NCI-H187 (cell line): ENCODE data around the gene TRIM59.
A peak's percentile ranks its signal among the peaks of the same experiment; 100 is the strongest.

ENCODE experiments used
- DNase-seq, 2 experiments: peaks; one replicate each; lab custom pipeline; 2025; lab: John Stamatoyannopoulos, UW

The TRIM59 gene

DNA sequence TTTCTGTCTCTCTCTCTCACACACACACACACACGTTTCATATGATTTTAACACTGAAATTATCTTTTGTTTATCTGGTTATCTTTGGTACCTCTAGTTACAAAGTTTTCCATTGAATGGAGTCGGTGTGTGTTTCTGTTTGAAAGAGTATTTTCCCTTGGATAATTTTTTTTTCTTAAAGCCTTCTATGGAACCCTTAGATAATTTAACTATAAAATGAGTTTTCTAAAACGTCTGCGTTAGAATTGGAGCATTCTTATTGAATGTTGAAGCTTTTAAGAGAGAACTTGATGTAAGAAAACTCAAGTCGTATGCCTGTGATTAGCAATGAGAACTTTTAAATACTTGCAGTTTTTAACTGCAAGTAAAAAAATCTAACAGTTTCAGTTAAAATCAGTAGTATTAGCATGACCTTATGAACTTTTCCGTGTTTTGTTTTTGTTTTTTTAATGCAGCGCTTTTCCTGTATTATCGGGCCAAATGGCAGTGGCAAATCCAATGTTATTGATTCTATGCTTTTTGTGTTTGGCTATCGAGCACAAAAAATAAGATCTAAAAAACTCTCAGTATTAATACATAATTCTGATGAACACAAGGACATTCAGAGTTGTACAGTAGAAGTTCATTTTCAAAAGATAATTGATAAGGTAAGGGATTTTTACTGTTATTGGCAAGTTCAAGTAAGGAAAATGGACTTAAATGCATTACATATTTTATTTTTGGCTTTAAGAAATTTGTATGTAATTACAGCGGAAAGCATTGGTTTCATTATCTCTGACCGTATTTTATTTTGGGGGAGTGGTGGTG, 47.2 kb downstream of the TRIM59 start:
- no peak for DNase-seq

DNA sequence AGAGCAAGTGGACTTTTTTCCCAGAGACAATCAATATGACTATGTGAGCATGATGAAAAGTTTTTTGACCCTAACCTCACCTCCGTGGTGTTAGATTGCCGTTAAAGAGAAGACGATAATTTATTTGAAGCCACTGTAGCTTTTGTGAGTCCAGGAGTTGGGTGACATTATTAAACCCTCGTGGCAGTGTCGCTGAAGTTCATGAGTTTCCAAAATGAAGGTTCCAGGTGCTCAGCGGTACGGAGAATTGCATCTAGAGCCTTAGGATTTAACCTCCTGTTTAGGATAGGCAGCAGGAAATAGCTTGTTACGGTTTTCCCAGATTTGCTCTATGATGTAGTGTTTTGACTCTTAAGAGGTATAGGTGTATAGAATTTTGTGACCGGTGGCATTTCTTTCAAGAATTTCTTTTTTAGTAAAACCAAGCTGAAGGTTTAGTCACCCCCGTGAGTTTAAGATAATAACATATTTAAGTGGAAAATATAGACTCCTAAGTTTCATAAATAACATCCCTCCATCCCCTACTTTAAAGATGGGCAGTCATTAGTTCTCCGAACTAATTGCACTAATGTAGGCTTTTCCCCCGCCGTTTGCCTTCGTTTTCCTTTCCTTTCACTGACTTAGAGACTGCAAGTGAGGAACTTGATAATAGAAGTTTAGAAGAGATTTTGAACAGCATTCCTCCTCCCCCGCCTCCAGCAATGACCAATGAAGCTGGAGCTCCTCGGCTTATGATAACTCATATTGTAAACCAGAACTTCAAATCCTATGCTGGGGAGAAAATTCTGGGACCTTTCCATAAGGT, 48.1 kb downstream of the TRIM59 start:
- no peak for DNase-seq

DNA sequence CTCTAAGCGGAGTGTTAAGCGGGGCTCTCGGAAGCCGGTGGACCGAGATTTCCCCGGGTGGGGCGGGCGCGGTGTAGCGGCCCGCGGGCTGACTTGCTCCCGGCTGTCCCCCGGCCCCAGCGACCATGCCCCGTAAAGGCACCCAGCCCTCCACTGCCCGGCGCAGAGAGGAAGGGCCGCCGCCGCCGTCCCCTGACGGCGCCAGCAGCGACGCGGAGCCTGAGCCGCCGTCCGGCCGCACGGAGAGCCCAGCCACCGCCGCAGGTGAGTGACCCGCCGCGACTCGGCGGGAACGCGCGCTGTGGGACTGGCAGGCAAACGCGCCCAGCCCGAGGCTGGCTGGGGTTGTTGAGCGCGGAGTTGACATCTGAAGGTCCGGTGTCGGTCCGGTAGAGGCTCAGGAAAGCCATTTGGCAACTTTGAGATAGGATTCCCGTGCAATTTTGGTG, 48.9 kb downstream of the TRIM59 start:
- DNase-seq = no peak

DNA sequence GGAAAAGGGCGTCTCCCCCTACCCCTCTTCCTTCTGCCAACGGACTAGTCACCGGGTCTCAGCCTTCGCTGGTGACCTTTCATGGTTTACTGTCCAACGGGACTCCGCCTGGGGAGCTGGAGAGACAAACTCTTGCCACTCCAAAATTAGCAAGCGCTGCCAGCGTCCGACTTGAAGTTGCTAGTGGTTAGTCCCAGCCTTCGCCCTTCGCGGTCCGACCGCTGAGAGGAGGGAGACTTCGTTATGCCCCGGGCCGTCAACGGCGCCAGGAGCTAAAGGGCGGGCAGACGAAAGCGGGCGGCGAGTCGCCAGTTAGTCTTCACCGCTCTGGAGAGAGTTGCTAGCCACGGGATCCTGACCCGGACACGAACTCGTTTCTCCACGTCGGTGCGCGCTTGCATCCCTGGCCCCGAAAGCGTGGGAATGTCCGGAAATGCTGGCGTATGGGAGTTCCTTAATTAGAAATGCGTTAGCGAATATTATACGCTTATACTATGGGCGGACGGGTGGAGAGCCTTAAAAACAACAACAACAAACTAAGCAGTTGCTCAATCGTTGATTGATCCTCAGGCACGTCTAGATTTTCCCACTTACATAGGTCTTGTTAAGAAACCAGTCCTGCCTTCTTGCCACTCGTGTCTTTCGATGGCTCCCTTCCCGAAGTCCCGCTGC, 49.4 kb downstream of the TRIM59 start:
- DNase-seq = no peak

DNA sequence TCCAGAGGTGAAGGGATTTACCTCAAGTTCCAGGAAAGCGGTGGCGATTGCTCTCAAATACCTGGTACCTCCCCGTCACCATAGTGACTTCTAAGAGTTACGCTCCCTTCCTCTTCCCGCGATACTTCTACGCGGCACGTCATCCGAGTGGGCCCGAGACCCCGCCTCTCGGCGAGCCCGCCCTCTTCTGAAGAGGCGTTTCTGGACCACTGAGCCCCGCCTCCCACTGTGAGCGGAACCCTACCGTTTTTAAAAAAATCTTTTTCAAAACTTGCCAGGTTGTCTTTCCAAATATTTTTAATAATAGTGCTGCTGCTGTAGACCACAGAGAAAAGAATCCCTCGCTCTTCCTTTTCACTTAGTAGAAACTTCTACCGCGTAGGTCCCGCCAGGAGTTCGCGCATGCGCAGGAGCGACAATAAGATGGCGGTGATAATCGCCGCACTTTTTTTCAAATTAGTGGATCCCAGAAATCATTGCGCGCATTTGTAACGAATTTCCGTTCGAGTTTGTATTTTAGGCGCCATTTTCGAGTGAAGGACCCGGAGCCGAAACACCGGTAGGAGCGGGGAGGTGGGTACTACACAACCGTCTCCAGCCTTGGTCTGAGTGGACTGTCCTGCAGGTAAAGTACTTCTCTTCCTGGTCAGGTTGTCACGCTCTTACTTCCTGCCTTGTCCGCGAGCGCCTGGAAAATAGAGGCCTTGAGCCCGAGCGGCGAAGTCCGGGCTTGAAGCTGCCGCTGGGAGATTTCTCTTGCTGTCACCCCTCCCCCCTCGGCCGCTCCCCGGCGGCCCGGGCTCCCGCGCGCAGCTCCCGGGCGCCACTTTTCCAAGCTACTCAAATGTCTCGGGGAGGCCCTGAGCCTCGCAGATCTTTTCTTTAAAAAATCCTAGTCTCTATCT, 50.2 kb downstream of the TRIM59 start, which contains the start of the genes IFT80 and SMC4:
Gene IFT80 (minus strand): TSS at position 101 of the 905 bp plus-strand sequence. CDS start 14,625 bp downstream, outside the sequence.
Gene SMC4 (plus strand): TSS at position 526 of the 905 bp plus-strand sequence. CDS start 1,177 bp downstream, outside the sequence.
- peak; percentile 95 to 98 for DNase-seq

- DNase-seq = no peak
Measured at GRCh38 chr3:160398820-160399124, 50.8 kb downstream of the TRIM59 start.

DNA sequence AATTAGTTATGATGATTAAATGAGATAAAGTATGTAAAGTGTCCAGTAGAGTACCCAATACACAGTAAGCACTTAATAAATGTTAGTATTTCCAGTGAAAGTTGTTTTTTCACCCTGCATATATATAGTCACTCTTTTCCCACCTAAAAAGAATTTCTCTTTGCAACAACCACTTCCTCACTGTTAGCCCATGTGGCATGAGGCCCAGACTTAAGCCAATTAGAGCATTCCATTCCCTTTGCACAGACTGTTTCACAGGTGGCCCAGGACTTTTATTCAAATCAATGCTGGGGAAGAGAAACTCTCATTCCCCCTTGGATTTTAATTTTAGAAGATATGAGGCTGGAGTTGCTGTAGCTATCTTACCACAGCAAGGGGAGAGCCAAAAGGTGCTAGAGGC, 54.3 kb downstream of the TRIM59 start:
- DNase-seq = no peak

GRCh38 chr3:160394009-160394392, 55.6 kb downstream of the TRIM59 start:
- DNase-seq = no peak

DNA sequence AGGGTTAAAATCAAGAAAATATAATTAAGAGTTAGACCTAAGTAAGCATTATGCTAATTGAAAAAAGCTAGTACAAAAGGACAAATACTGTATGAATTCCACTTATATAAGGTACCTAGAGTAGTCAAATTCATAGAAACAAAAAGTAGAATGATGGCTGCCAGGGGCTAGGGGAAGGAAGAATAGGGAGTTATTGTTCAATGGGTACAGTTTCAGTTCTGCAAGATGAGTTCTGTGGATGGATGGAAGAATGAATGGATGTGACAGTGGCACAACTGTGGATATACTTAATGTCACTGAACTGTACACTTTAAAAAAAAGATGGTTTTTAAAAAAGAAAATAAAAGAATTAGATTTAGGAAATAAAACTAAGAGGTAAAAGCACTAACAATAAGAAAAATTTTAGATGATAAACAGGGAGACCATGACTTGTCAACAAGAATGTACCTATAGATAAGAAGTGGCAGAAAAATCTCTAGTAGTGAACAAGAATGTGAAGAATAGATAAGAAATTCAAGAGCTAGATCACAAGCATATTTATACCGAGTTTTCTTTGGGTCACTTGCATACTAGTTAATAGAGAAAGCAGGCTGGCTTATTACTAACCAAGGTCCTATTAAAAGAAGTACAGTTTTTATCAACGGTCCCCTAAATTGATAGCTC, 56.1 kb downstream of the TRIM59 start:
- DNase-seq = no peak

DNA sequence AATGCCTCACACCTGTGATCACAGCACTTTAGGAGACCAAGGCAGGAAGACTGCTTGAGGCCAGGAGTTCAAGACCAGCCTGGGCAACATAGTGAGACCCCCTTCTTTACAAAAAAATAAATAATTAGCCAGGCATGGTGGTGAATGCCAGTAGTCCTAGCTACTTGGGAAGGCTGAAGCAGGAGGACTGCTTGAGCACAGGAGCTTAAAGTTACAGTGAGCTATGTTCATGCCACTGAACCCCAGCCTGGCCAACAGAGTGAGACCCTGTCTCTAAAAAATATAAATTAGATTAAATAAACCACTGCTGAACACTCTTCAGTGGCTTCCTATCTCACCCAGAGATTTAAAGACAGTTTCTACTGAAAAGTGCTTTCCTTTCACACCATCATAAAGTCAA, 56.8 kb downstream of the TRIM59 start:
- DNase-seq = no peak

DNA sequence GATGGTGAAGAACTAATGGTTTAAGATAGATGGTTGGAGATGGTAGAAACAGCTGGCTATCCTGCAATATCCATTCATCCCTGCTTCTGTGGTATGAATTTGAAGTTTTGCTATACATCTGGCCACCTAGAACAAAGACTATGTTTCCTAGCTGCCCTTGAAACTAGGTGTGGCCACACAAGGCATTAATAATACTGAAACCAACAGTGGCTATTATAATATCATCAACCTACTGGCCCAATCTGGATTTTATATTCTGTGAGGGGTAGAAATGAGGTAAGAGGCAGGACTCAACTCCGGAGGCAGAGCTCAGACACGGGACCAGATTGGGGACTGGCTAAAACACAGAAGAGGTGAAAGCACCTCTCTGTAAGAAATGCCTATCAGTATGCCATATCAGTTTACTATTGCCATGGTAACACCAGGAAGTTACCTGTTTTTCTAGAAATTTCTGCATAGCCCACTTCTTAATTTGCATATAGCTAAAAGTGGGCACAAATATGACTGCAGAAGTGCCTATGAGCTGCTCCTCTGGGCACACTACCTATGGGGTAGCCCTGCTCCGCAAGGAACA, 58.9 kb downstream of the TRIM59 start:
- no peak for DNase-seq
